Measurements from ENCODE around the gene AGAP1.

GRCh38 chr2:235511751-235512698 is 18.2 kb downstream of the AGAP1 start:
- TF ChIP-seq, protein P1, sequence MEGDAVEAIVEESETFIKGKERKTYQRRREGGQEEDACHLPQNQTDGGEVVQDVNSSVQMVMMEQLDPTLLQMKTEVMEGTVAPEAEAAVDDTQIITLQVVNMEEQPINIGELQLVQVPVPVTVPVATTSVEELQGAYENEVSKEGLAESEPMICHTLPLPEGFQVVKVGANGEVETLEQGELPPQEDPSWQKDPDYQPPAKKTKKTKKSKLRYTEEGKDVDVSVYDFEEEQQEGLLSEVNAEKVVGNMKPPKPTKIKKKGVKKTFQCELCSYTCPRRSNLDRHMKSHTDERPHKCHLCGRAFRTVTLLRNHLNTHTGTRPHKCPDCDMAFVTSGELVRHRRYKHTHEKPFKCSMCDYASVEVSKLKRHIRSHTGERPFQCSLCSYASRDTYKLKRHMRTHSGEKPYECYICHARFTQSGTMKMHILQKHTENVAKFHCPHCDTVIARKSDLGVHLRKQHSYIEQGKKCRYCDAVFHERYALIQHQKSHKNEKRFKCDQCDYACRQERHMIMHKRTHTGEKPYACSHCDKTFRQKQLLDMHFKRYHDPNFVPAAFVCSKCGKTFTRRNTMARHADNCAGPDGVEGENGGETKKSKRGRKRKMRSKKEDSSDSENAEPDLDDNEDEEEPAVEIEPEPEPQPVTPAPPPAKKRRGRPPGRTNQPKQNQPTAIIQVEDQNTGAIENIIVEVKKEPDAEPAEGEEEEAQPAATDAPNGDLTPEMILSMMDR (IDR thresholded peaks at IDR 0.05): no peak
- TF ChIP-seq POLR2A (IDR thresholded peaks at IDR 0.05): no peak

Data from heart left ventricle (tissue), 13 donors.